GM18861 (cell line): ENCODE data around the gene IREB2.
"Not testable (repeated sequence)": the region's sequence is repeated elsewhere in the genome, so short reads cannot be mapped to it uniquely, and the experiment has no call there.

ENCODE experiments used
- ATAC-seq: cut with Tn5 transposase; IDR thresholded peaks from one replicate; pipeline ENCODE4 v1.9.1; 2021; ENCODE audit not compliant: unreplicated experiment

IREB2 gene

DNA sequence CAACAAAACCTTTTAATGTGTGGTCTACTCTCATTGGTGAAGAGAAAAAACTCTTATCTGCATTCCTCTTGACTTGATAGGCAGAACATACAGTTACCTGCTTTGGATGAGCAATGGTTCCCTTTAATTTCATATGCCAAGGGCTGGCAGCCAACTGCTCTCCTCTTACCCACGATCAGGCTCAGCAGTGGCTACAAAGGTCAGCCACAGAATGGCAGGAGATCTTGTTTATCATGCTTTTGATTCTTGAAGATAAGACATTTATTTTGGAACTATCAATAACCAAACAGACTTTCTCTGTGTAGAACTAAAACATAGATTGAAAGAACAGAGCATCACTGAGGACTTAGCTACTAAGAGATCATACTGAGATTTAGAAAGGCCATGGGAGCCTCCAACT lies 6.1 kb upstream of the IREB2 start:
- no peak for ATAC-seq

DNA sequence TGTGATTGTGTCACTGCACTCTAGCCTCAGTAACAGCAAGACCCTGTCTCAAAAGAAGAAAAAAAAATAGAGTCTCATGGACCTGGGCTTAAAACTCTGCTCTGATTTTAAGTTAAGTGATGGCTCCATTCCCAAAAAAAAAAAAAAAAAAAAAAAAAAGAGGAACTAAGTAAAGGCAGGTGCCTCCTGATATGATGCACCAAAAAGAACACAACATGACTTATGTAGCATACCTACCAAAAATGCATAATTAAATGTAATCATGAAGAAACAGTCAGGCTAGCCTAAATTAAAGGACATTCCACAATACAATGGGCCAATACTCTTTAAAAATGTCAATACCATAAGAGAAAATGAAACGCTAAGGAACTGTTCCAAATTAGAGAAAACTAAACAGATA lies 5.4 kb upstream of the IREB2 start:
- ATAC-seq: no peak

GRCh38 chr15:78434134-78434533 lies 3.9 kb upstream of the IREB2 start:
- ATAC-seq: no peak

- not testable (repeated sequence) for ATAC-seq
These were observed 3.3 kb upstream of the IREB2 start for GRCh38 chr15:78434711-78435110.

DNA sequence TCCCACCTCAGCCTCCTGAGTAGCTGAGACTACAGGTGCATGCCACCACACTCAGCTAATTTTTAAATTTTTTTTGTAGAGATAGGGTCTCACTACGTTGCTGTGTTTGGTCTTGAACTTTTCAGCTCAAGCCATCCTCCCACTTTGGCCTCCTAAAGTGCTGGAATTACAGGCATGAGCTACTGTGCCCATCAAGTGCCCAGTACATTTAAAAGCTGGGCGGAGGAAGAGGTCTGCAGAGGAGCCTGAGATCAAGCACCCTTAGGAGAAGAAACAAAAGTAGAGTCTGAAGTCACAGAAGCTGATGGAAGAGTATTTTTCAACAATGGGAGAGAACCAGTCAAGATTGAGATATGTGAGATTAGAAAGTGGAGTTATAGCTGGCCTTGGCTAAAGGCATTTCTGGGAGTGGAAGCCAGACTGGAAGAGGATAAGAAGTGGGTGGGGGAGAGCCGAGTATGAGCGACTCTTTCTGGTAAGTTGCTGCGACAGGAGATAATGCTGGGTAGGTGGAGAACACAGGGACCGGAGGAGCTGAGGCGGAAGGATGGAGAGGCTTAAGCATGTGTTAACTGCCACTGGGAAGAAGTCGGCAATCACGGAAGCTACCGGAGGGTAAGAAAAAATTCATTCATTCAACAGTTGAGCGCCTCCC lies 782 bp upstream of the IREB2 start:
- peak; percentile 5 for ATAC-seq

GRCh38 chr15:78438619-78439285 lies 736 bp downstream of the IREB2 start:
- no peak for ATAC-seq

DNA sequence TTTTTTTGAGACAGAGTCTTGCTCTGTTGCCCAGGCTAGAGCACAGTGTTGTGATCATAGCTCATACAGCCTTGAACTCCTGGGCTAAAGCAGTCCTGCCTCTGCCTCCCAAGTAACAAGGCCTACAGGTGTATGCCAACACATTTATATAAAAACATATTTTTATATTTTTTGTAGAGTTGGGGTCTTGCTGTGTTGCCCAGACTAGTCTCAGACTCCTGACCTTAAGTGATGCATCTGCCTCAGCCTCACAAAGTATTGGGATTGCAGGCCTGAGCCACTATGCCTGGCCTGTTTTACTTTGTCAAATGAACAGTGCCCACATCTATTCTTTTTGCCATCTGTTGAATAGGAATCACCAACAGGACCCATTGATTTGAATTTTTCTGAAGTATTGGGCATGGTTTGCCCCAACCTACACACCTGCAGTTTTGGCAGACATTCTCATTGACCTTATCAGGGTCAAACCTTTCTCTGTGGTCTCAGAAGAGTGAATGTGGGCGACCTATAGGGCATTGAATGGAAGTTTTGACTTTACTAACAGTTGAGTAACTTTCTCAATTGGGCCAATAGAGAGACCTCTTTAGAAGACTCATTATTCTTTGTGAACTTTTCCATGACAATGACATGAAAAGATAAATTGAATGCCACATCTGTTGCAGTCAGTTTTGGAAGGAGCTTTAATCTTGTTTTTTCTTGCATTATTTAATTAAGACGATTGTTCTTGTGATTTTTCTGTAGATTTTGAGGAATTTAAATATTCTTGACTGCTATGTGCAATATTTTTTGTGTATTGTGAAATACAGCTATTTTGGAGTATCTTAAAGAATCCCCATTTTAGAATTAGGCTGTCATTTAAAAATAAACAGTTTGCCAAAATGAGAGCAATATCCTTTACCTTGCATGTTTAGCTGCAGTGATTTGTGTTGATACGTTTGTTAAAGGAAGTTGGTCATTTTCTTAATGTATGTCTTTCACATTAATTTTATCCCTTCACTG lies 2.7 kb downstream of the IREB2 start:
- no peak for ATAC-seq

GRCh38 chr15:78444255-78444654 lies 6.2 kb downstream of the IREB2 start:
- ATAC-seq: no peak

DNA sequence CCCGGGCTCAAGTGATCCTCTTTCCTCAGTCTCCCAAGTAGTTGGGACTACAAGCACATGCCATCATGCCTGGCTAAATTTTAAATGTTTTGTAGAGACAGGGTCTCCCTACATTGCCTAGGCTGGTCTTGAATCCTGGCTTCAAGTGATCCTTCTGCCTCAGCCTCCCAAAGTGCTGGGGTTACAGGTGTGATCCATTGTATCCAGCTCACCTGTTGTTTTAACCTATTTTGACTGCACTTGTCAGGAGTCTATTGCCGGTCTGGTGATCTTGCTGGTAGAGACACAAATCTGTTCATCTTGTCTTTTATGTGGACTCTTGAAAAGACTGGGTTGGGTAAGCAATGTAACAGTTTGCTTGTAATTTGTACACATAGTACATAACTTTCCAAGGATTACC lies 7.9 kb downstream of the IREB2 start:
- ATAC-seq: no peak

GRCh38 chr15:78446551-78446950 lies 8.5 kb downstream of the IREB2 start:
- no peak for ATAC-seq

- no peak for ATAC-seq
These were observed 10.6 kb downstream of the IREB2 start for GRCh38 chr15:78448441-78449219.

DNA sequence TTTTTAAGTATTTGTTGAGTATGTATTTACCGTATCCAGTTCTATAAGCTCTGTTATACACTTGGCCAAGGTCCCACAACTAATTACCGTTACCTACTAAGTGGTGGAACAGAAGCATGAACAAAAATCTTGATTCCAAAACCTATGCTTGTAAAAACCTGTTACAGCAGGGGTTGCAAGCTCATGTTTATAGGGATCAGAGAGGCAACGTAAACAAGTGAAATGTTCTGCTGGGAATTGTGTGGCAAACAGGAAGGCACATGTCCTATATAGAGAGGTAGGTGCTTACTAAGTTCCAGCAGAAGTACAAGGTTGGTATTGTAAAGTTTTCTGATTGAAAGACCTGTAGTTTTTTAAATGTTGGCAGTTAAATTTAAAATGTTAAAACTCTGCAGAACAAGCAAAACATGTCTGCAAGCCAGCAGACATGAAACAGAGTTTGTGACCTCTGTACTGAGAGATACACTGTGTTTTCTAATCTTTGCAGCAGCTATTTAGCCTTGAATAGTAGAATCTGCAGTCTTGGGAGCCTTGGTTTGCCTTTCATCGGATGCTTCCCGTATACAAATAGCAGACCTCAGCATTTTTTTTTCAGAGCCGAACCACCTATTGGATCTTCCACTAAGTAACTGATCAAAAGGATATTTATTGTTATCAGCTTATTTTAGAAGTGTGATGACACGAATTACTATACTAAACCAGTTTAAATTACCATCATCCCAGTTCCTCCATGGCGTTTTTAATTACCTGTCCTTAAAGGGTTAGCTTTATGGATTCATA lies 11.4 kb downstream of the IREB2 start:
- no peak for ATAC-seq

- ATAC-seq: no peak
These were observed 12.4 kb downstream of the IREB2 start for GRCh38 chr15:78450285-78450858.

DNA sequence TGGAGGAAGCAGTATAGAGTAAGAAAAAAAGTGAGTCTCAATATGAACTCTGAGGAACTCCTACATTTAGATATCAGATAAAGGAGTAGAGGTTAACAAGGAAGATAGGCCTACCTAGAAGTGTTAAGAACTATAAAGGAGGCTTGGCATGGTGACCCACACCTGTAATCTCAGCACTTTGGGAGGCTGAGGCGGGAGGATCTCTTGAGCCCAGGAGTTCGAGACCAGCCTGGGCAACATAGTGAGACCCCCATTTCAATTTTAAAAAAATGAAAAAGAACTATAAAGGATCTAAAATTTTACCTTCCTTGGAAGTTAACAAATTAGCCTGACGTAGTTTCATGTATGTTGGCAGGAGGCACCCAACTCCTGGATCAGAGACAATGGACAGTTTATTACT lies 14.5 kb downstream of the IREB2 start:
- no peak for ATAC-seq

DNA sequence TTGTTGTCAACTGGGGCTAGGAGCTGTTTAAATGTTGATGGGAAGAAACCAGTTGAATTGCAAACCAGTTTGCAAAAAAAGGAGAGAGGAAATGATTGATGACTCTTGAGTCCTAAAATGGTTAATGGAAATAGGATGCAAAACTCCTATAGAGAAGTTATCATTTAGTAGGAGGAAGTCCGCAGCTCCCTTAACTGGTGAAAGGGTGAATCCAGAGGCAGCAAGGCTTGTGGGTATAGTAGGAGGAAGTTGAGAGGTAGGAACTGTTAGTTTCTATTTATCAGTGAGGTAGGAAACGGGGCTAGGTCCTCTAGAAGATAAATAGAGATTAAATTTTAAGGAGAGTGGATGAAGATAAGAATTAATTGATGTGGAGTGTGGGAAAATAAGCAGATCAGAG lies 15.4 kb downstream of the IREB2 start:
- ATAC-seq: no peak

GRCh38 chr15:78454992-78455391 lies 17.0 kb downstream of the IREB2 start:
- ATAC-seq: no peak

- ATAC-seq: no peak
These were observed 17.7 kb downstream of the IREB2 start for GRCh38 chr15:78455749-78456148.

- no peak for ATAC-seq
These were observed 18.4 kb downstream of the IREB2 start for GRCh38 chr15:78456426-78456825.

DNA sequence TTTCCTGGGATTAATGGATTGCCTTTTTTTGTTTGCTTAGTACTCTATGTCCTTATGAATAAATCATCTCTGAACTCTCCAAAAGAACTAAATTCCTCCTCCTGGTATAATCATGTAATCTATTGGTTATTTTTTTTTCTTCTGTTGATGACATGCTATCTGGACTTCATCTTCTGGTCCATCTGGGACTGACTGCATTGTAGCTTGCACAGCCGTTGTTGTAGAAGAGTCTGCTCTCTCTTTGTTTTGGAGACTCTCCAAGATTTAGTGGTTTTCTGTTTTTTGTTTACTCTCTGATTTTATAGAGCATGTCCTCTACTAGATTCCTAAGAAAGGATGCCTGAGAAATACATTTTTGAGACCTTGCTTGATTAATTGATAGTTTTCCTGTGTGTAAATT lies 19.1 kb downstream of the IREB2 start:
- ATAC-seq: no peak

GRCh38 chr15:78460737-78461136 lies 22.7 kb downstream of the IREB2 start:
- ATAC-seq: no peak
